Lower leg skin (tissue), 3 donors: ENCODE data around the gene MAGEA11.

Experiments used
- CTCF ChIP-seq, 3 donors: fragments of 450-650 bp; IDR thresholded peaks; one replicate each; pipeline ENCODE4 v1.5.1; 2016; ENCODE audit warnings: antibody characterized with exemption in 3 of 3, mild to moderate bottlenecking in 3 of 3, moderate library complexity in 2 of 3
- POLR2A ChIP-seq, 2 donors: fragments of 450-650 bp; IDR thresholded peaks; one replicate each; pipeline ENCODE4 v1.6.1; 2016 to 2017; ENCODE audit warnings: antibody characterized with exemption in 2 of 2, mild to moderate bottlenecking in 1 of 2, moderate library complexity in 1 of 2

- TF ChIP-seq CTCF (IDR thresholded peaks at IDR 0.05) = no peak
- TF ChIP-seq POLR2A (IDR thresholded peaks at IDR 0.05) = no peak
Measured at GRCh38 chrX:149688552-149688951, 23.3 kb upstream of the MAGEA11 start.
